ENCODE data around the gene ILKAP. TPM values are rescaled to one million over a fixed set of nuclear protein-coding genes. Genes with fewer than 3 reads are reported as not detected.

The ILKAP gene
- polyA plus RNA-seq, 6 donors from 2014 or later = 37.4 to 51.4 (median 48.4) TPM

GRCh38 chr2:238136820-238137537, 66.5 kb downstream of the ILKAP start:
- no peak for ATAC-seq (ENCODE audit: low read depth in 2 of 2)
- no peaks in the 10 kb centered on the region for H3K27me3 Mint-ChIP-seq
- H3K9me3 Mint-ChIP-seq = no peaks in the 10 kb centered on the region
- H3K4me1 Mint-ChIP-seq = peaks cover 2 to 12% (median 7%) of the 10 kb centered on the region in 3 donors
- no peak overlapping the region for H3K27ac Mint-ChIP-seq
- H3K4me3 Mint-ChIP-seq = no peak overlapping the region
- H3K36me3 Mint-ChIP-seq = no peaks in the 10 kb centered on the region
- DNase-seq = no peak

- no peak for DNase-seq
- ATAC-seq (ENCODE audit: low read depth in 2 of 2) = no peak
- Mint-ChIP-seq H3K27me3 (no peaks in the 10 kb centered on the region), H3K9me3 (no peaks in the 10 kb centered on the region), H3K27ac (peak overlapping the region in 1 of 6 donors; percentile 12), H3K36me3 (no peaks in the 10 kb centered on the region), H3K4me1 (peaks cover 2 to 12% (median 3%) of the 10 kb centered on the region in 3 donors), H3K4me3 (no peak overlapping the region)
These were observed 67.8 kb downstream of the ILKAP start for GRCh38 chr2:238135601-238136150.

GRCh38 chr2:238134393-238134785, 69.1 kb downstream of the ILKAP start:
- DNase-seq = no peak
- Mint-ChIP-seq H3K9me3 (no peaks in the 10 kb centered on the region), H3K27ac (no peak overlapping the region)

GRCh38 chr2:238133499-238134392, 69.7 kb downstream of the ILKAP start:
- Mint-ChIP-seq H3K4me1 (peaks cover 0 to 12% (median 0%) of the 10 kb centered on the region in 3 donors), H3K27ac (no peak overlapping the region), H3K4me3 (no peak overlapping the region), H3K27me3 (no peaks in the 10 kb centered on the region), H3K36me3 (no peaks in the 10 kb centered on the region), H3K9me3 (no peaks in the 10 kb centered on the region)
- DNase-seq (no peak), ATAC-seq (ENCODE audit: low read depth in 2 of 2) (no peak)

More at GRCh38 chr2:238134393-238134785, 69.1 kb downstream of the ILKAP start:
- H3K4me1 Mint-ChIP-seq = peaks cover 0 to 12% (median 0%) of the 10 kb centered on the region in 3 donors
- H3K27me3 Mint-ChIP-seq = no peaks in the 10 kb centered on the region
- H3K4me3 Mint-ChIP-seq = no peak overlapping the region
- H3K36me3 Mint-ChIP-seq = no peaks in the 10 kb centered on the region
- ATAC-seq (ENCODE audit: low read depth in 2 of 2) = no peak

- DNase-seq (no peak), ATAC-seq (ENCODE audit: low read depth in 2 of 2) (no peak)
These were observed 70.7 kb downstream of the ILKAP start for GRCh38 chr2:238132463-238133450.

GRCh38 chr2:238131761-238132462, 71.6 kb downstream of the ILKAP start:
- Mint-ChIP-seq H3K36me3 (no peaks in the 10 kb centered on the region), H3K9me3 (no peaks in the 10 kb centered on the region), H3K27ac (no peak overlapping the region), H3K4me3 (no peak overlapping the region), H3K4me1 (no peaks in the 10 kb centered on the region), H3K27me3 (no peaks in the 10 kb centered on the region)
- no peak for DNase-seq
- ATAC-seq (ENCODE audit: low read depth in 2 of 2) = no peak

More at GRCh38 chr2:238132463-238133450, 70.7 kb downstream of the ILKAP start:
- Mint-ChIP-seq H3K9me3 (no peaks in the 10 kb centered on the region), H3K36me3 (no peaks in the 10 kb centered on the region), H3K4me1 (peaks cover 0 to 3% (median 0%) of the 10 kb centered on the region in 3 donors), H3K27ac (peak overlapping the region in 1 of 6 donors; percentile 87), H3K27me3 (no peaks in the 10 kb centered on the region), H3K4me3 (no peak overlapping the region)

- DNase-seq (no peak), ATAC-seq (ENCODE audit: low read depth in 2 of 2) (no peak)
- H3K4me1 Mint-ChIP-seq = no peaks in the 10 kb centered on the region
- no peaks in the 10 kb centered on the region for H3K9me3 Mint-ChIP-seq
- H3K4me3 Mint-ChIP-seq = no peak overlapping the region
- H3K36me3 Mint-ChIP-seq = no peaks in the 10 kb centered on the region
- no peaks in the 10 kb centered on the region for H3K27me3 Mint-ChIP-seq
- no peak overlapping the region for H3K27ac Mint-ChIP-seq
These were observed 72.5 kb downstream of the ILKAP start for GRCh38 chr2:238130696-238131628.

- Mint-ChIP-seq H3K36me3 (no peaks in the 10 kb centered on the region), H3K9me3 (no peaks in the 10 kb centered on the region), H3K27me3 (no peaks in the 10 kb centered on the region), H3K4me3 (no peak overlapping the region), H3K27ac (no peak overlapping the region), H3K4me1 (no peaks in the 10 kb centered on the region)
- DNase-seq (no peak), ATAC-seq (ENCODE audit: low read depth in 2 of 2) (no peak)
These were observed 73.3 kb downstream of the ILKAP start for GRCh38 chr2:238130111-238130695.

GRCh38 chr2:238129166-238130010, 74.1 kb downstream of the ILKAP start:
- DNase-seq (no peak), ATAC-seq (ENCODE audit: low read depth in 2 of 2) (no peak)
- no peaks in the 10 kb centered on the region for H3K4me1 Mint-ChIP-seq
- H3K27ac Mint-ChIP-seq = no peak overlapping the region
- no peaks in the 10 kb centered on the region for H3K9me3 Mint-ChIP-seq
- no peak overlapping the region for H3K4me3 Mint-ChIP-seq
- H3K36me3 Mint-ChIP-seq = no peaks in the 10 kb centered on the region
- no peaks in the 10 kb centered on the region for H3K27me3 Mint-ChIP-seq

- no peak overlapping the region for H3K4me3 Mint-ChIP-seq
- ATAC-seq (ENCODE audit: low read depth in 2 of 2) (no peak), DNase-seq (no peak)
- H3K27me3 Mint-ChIP-seq = no peaks in the 10 kb centered on the region
- H3K27ac Mint-ChIP-seq = no peak overlapping the region
- no peaks in the 10 kb centered on the region for H3K36me3 Mint-ChIP-seq
- no peaks in the 10 kb centered on the region for H3K9me3 Mint-ChIP-seq
- H3K4me1 Mint-ChIP-seq = no peaks in the 10 kb centered on the region
These were observed 74.9 kb downstream of the ILKAP start for GRCh38 chr2:238128534-238129001.

GRCh38 chr2:238128061-238128440, 75.4 kb downstream of the ILKAP start:
- no peak for ATAC-seq (ENCODE audit: low read depth in 2 of 2)
- no peaks in the 10 kb centered on the region for H3K27me3 Mint-ChIP-seq
- no peak for DNase-seq
- no peak overlapping the region for H3K4me3 Mint-ChIP-seq
- no peaks in the 10 kb centered on the region for H3K36me3 Mint-ChIP-seq
- no peak overlapping the region for H3K27ac Mint-ChIP-seq
- no peaks in the 10 kb centered on the region for H3K4me1 Mint-ChIP-seq
- no peaks in the 10 kb centered on the region for H3K9me3 Mint-ChIP-seq

Data from naive B cell (primary cell).